ENCODE results near the gene NPAS3. TPM values are rescaled to one million over a fixed set of nuclear protein-coding genes. Genes with fewer than 3 reads are reported as not detected.

NPAS3 gene
- total RNA-seq, 4 donors from 2014 or later: 0.19 to 2.1 (median 1.7) TPM; not detected in 1

DNA sequence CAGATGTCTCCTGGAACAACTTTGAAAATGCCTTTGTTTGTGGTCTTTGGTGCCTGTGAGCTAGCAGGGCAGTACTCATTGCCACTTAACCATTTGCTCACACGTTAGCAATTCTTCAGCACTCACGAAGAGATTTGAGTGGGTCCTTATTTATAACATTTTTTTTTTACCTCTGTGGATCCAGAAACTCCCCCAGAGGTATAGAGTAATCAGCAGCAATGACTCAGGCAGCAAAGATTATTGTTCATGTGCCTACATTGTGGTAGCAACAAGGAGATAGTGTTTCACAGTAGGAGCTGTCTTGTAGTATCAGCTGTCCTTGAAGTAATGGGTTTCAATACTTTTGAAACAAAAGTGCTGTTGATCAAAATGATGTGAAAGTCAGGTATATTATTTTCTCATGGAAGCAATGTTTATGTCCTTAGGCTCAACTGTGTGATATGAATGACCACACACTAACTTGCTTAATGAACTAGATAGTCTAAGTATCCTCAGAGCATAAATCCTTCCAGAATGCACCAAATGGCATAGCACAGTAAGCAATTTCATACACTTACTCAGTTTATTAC, 708.1 kb downstream of the NPAS3 start:
- no peak for DNase-seq
- Histone ChIP-seq H3K27me3 (no peaks in the 10 kb centered on the region), H3K9me3 (no peaks in the 10 kb centered on the region), H3K4me3 (no peak overlapping the region), H3K4me1 (no peaks in the 10 kb centered on the region), H3K27ac (no peak overlapping the region), H3K36me3 (no peaks in the 10 kb centered on the region)
- no peak for TF ChIP-seq POLR2A (IDR thresholded peaks at IDR 0.05)
- TF ChIP-seq, protein P1, sequence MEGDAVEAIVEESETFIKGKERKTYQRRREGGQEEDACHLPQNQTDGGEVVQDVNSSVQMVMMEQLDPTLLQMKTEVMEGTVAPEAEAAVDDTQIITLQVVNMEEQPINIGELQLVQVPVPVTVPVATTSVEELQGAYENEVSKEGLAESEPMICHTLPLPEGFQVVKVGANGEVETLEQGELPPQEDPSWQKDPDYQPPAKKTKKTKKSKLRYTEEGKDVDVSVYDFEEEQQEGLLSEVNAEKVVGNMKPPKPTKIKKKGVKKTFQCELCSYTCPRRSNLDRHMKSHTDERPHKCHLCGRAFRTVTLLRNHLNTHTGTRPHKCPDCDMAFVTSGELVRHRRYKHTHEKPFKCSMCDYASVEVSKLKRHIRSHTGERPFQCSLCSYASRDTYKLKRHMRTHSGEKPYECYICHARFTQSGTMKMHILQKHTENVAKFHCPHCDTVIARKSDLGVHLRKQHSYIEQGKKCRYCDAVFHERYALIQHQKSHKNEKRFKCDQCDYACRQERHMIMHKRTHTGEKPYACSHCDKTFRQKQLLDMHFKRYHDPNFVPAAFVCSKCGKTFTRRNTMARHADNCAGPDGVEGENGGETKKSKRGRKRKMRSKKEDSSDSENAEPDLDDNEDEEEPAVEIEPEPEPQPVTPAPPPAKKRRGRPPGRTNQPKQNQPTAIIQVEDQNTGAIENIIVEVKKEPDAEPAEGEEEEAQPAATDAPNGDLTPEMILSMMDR (IDR thresholded peaks at IDR 0.05): no peak

DNA sequence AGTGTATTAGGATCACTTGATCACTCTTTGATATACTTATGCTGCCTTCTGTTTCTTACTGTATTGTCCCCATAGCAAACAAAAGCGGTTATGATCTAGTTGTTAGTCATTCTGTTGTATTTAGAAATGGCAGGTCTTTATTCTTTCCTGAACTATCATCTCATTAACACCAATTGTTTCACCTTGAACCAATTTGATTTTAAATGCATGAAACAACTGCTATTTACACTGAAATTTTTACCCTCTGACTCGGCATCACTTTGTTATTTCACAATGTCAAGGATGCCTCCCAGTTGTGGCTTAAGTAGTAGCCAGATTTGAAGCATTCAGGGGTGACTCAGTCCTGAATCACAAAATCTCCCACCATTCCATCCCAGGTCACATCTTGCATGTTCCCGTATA, 708.7 kb downstream of the NPAS3 start:
- no peaks in the 10 kb centered on the region for H3K36me3 ChIP-seq
- no peaks in the 10 kb centered on the region for H3K4me1 ChIP-seq
- no peak overlapping the region for H3K27ac ChIP-seq
- H3K9me3 ChIP-seq: no peaks in the 10 kb centered on the region
- no peak overlapping the region for H3K4me3 ChIP-seq
- no peak for TF ChIP-seq POLR2A (IDR thresholded peaks at IDR 0.05)
- TF ChIP-seq, protein P1 (IDR thresholded peaks at IDR 0.05): no peak
- no peaks in the 10 kb centered on the region for H3K27me3 ChIP-seq
- no peak for DNase-seq

DNA sequence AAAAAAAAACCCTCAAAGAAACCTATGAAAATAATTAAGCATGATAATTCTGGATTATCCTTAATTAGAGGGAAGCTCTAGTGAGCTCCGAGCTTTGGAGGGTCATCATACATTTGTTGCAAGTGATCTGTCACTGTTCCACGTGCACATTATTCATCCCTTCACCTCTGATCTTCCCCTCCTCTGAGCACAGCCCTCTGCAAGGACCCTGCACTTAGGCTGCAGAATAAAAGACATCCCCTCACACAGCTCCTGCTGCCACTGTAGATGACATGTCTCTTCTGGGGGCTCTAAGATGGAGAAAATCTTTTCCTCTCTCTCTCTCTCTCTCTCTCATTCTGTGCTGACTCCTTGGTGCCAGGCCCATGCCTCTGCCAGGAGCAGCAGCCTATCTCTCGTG, 711.8 kb downstream of the NPAS3 start:
- H3K4me3 ChIP-seq: no peak overlapping the region
- H3K4me1 ChIP-seq: no peaks in the 10 kb centered on the region
- no peak for DNase-seq
- H3K9me3 ChIP-seq: no peaks in the 10 kb centered on the region
- no peak for TF ChIP-seq POLR2A (IDR thresholded peaks at IDR 0.05)
- TF ChIP-seq, protein P1 (IDR thresholded peaks at IDR 0.05): no peak
- no peaks in the 10 kb centered on the region for H3K36me3 ChIP-seq
- no peaks in the 10 kb centered on the region for H3K27me3 ChIP-seq
- H3K27ac ChIP-seq: no peak overlapping the region

DNA sequence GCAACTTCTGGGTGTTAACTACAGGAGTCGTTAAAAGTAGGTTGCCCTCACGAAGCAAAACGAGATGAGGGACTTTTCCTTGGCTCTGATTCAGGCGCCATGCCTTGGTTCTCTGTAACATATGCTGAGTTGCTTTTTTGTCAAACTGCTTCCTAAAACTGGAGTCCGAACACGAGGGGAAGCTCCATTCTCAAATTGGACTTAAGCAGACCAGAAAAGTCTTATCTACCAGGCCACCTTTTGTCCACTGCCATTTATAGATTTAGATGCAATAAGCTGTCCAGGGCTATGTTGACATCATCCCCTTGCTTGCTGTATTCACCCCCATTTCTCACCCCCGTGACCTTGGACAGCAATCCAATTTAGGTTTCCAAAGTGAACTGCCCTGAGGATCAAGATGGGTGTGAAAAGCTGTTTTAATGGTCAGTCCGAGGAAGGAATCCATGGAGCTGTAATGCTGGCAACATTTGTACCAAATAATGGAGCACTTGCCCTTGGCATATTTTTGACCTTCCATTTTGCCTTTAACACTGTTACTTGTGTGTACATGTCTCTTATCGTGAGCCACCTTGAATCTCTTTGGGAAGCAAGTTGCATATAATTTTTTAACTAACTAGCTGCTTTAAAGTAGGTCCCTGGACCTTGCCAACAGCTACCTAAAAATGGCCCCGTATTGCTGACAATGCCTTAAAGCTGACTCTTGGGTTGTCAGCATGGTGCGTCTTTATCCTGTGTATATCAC, 714.1 kb downstream of the NPAS3 start:
- Histone ChIP-seq H3K36me3 (no peaks in the 10 kb centered on the region), H3K9me3 (no peaks in the 10 kb centered on the region), H3K27me3 (no peaks in the 10 kb centered on the region), H3K4me3 (no peak overlapping the region), H3K27ac (no peak overlapping the region), H3K4me1 (no peaks in the 10 kb centered on the region)
- TF ChIP-seq, protein P1 (IDR thresholded peaks at IDR 0.05): no peak
- DNase-seq: no peak

DNA sequence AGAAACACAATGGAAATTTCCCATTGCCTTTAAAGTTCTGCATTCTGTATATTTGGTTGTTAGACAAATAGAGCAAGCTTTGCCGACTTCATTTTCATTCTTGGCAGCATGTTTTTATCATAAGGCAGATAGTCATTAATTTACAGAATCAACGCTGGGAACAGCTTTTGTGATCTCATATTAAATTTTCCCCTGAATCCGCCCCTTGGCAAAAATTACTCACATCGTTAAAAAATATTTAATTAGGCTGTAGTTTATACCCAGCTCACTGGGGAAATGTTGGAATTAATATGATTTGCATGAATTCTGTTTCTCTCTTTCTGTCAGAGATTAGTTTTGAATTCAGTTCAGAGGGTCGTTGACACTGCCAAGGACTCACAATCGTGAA, 714.6 kb downstream of the NPAS3 start:
- H3K27ac ChIP-seq: no peak overlapping the region
- DNase-seq: no peak
- H3K36me3 ChIP-seq: no peaks in the 10 kb centered on the region
- no peaks in the 10 kb centered on the region for H3K4me1 ChIP-seq
- no peak overlapping the region for H3K4me3 ChIP-seq
- no peaks in the 10 kb centered on the region for H3K9me3 ChIP-seq
- no peaks in the 10 kb centered on the region for H3K27me3 ChIP-seq
- TF ChIP-seq POLR2A (IDR thresholded peaks at IDR 0.05): no peak
- TF ChIP-seq, protein P1 (IDR thresholded peaks at IDR 0.05): no peak
